H9 (cell line): Measurements from ENCODE around the gene NT5C2. TPM values are rescaled to one million over a fixed set of nuclear protein-coding genes. Genes with fewer than 3 reads are reported as not detected.
"Not testable (repeated sequence)": the region's sequence is repeated elsewhere in the genome, so short reads cannot be mapped to it uniquely, and the experiment has no call there.

ENCODE experiments used
- DNase-seq: peaks from one replicate; pipeline ENCODE4 v3.0.0-alpha.2; 2017
- H2AFZ ChIP-seq: one replicate; pipeline ENCODE4 v1.6.1; 2013; ENCODE audit warnings: mild to moderate bottlenecking, low read length, control low read depth, moderate library complexity
- H2AK5ac ChIP-seq: 2 replicates; pipeline ENCODE4 v1.6.1; 2013; ENCODE audit warnings: low read length, control low read depth, mixed read lengths; ENCODE audit not compliant: insufficient read length
- H2BK120ac ChIP-seq: one replicate; pipeline ENCODE4 v1.6.1; 2013; ENCODE audit warnings: low read depth, mild to moderate bottlenecking, low read length, control low read depth, inconsistent platforms; ENCODE audit not compliant: poor library complexity, severe bottlenecking
- H2BK12ac ChIP-seq: 2 replicates; pipeline ENCODE4 v1.6.1; 2013; ENCODE audit warnings: low read length, control low read depth, mixed read lengths, low read depth; ENCODE audit not compliant: insufficient read length
- H2BK15ac ChIP-seq: 2 replicates; pipeline ENCODE4 v1.6.1; 2013; ENCODE audit warnings: low read depth, low read length, control low read depth
- H2BK20ac ChIP-seq: one replicate; pipeline ENCODE4 v1.6.1; 2013; ENCODE audit warnings: low read depth, mild to moderate bottlenecking, low read length, control low read depth, inconsistent platforms; ENCODE audit not compliant: poor library complexity, severe bottlenecking
- H2BK5ac ChIP-seq: 2 replicates; pipeline ENCODE4 v1.6.1; 2013; ENCODE audit warnings: low read length, control low read depth, mixed read lengths; ENCODE audit not compliant: insufficient read length
- H3K14ac ChIP-seq: 2 replicates; pipeline ENCODE4 v1.6.1; 2013; ENCODE audit warnings: low read length, control low read depth; ENCODE audit not compliant: insufficient read depth
- H3K18ac ChIP-seq: 2 replicates; pipeline ENCODE4 v1.6.1; 2013; ENCODE audit warnings: low read depth, mild to moderate bottlenecking, mixed read lengths, low read length, control low read depth; ENCODE audit not compliant: insufficient read length
- H3K23ac ChIP-seq: 2 replicates; pipeline ENCODE4 v1.6.1; 2013; ENCODE audit warnings: low read length, control low read depth, mixed read lengths, low read depth; ENCODE audit not compliant: insufficient read length
- H3K23me2 ChIP-seq: 2 replicates; pipeline ENCODE4 v1.6.1; 2013; ENCODE audit warnings: low read depth, mild to moderate bottlenecking, mixed read lengths, low read length, control low read depth; ENCODE audit not compliant: insufficient read length, poor library complexity, severe bottlenecking
- H3K27ac ChIP-seq: 2 replicates; pipeline ENCODE4 v1.5.1; 2013; ENCODE audit warnings: low read length, control low read depth, mixed read lengths, low read depth; ENCODE audit not compliant: insufficient read length
- H3K27me3 ChIP-seq: 2 replicates; pipeline ENCODE4 v1.6.1; 2013; ENCODE audit warnings: low read length, control low read depth, inconsistent platforms; ENCODE audit not compliant: insufficient read depth
- H3K4ac ChIP-seq: 2 replicates; pipeline ENCODE4 v1.6.1; 2013; ENCODE audit warnings: low read depth, mild to moderate bottlenecking, control low read depth, inconsistent platforms, low read length, moderate library complexity
- H3K4me1 ChIP-seq: 2 replicates; pipeline ENCODE4 v1.6.1; 2013; ENCODE audit warnings: low read length, control low read depth, inconsistent platforms; ENCODE audit not compliant: insufficient read depth
- H3K4me2 ChIP-seq: 2 replicates; pipeline ENCODE4 v1.6.1; 2013; ENCODE audit warnings: low read length, control low read depth, mixed read lengths; ENCODE audit not compliant: insufficient read length, insufficient read depth
- H3K56ac ChIP-seq: 2 replicates; pipeline ENCODE4 v1.6.1; 2013; ENCODE audit warnings: low read depth, mild to moderate bottlenecking, mixed read lengths, low read length, control low read depth; ENCODE audit not compliant: insufficient read length
- H3K79me1 ChIP-seq: 2 replicates; pipeline ENCODE4 v1.6.1; 2013; ENCODE audit warnings: low read depth, mild to moderate bottlenecking, moderate library complexity, low read length, control low read depth, inconsistent platforms; ENCODE audit not compliant: insufficient read depth, poor library complexity, severe bottlenecking
- H3K79me2 ChIP-seq: 2 replicates; pipeline ENCODE4 v1.6.1; 2013; ENCODE audit warnings: low read length, control low read depth, inconsistent platforms; ENCODE audit not compliant: insufficient read depth
- H3K9ac ChIP-seq: 2 replicates; pipeline ENCODE4 v1.6.1; 2013; ENCODE audit warnings: low read length, control low read depth, mixed read lengths; ENCODE audit not compliant: insufficient read length; ENCODE audit errors: extremely low read depth
- H3K9me3 ChIP-seq: one replicate; pipeline ENCODE4 v1.6.1; 2013; ENCODE audit warnings: low read depth, low read length, inconsistent platforms; ENCODE audit not compliant: control insufficient read depth
- H3T11ph ChIP-seq: one replicate; pipeline ENCODE4 v1.6.1; 2013; ENCODE audit warnings: mild to moderate bottlenecking, low read length, control low read depth, inconsistent platforms
- H4K20me1 ChIP-seq: one replicate; pipeline ENCODE4 v1.6.1; 2013; ENCODE audit not compliant: control insufficient read depth, insufficient read length, insufficient read depth
- H4K5ac ChIP-seq: 2 replicates; pipeline ENCODE4 v1.6.1; 2013; ENCODE audit warnings: low read depth, mild to moderate bottlenecking, mixed read lengths, low read length, control low read depth; ENCODE audit not compliant: insufficient read length
- H4K8ac ChIP-seq: replicated peaks from 2 replicates; pipeline ENCODE4 v1.6.1; 2013; ENCODE audit warnings: low read length, control low read depth, mixed read lengths, low read depth; ENCODE audit not compliant: insufficient read length
- H4K91ac ChIP-seq: 2 replicates; pipeline ENCODE4 v1.6.1; 2013; ENCODE audit warnings: low read depth, mild to moderate bottlenecking, moderate library complexity, mixed read lengths, low read length, control low read depth; ENCODE audit not compliant: insufficient read length
- H3K27ac Mint-ChIP-seq, 3 experiments: 2 replicates in 2 of 3; 3 replicates in 1 of 3; pipeline ENCODE4 v1.8.0; 2020 to 2021; ENCODE audit warnings: mixed read lengths in 3 of 3, mild to moderate bottlenecking in 1 of 3, moderate library complexity in 1 of 3
- H3K27me3 Mint-ChIP-seq: 2 replicates; pipeline ENCODE4 v1.8.0; 2021; ENCODE audit warnings: low read depth, mild to moderate bottlenecking, moderate library complexity, mixed read lengths
- H3K36me3 Mint-ChIP-seq, 3 experiments: 2 replicates in 2 of 3; 3 replicates in 1 of 3; pipeline ENCODE4 v1.8.0; 2020 to 2021; ENCODE audit warnings: low read depth in 3 of 3, mixed read lengths in 3 of 3; ENCODE audit not compliant: insufficient read depth in 1 of 3
- H3K4me1 Mint-ChIP-seq, 2 experiments: 2 replicates each; pipeline ENCODE4 v1.8.0; 2020; ENCODE audit warnings: mixed read lengths in 2 of 2
- H3K4me3 Mint-ChIP-seq, 2 experiments: 2 replicates in 1 of 2; 3 replicates in 1 of 2; pipeline ENCODE4 v1.8.0; 2020 to 2021; ENCODE audit warnings: mild to moderate bottlenecking in 2 of 2, mixed read lengths in 2 of 2, moderate library complexity in 1 of 2
- H3K9me3 Mint-ChIP-seq, 2 experiments: 2 replicates in 1 of 2; 3 replicates in 1 of 2; pipeline ENCODE4 v1.8.0; 2020; ENCODE audit warnings: mild to moderate bottlenecking in 2 of 2, mixed read lengths in 2 of 2, moderate library complexity in 1 of 2
- WGBS: extraction: QIAGEN DNeasy Blood & Tissue Kit; methylation state at CpG from one replicate; pipeline ENCODE4 v1.1.7; 2013; ENCODE audit warnings: missing lambda C conversion rate, low lambda C conversion rate, mixed read lengths; ENCODE audit not compliant: insufficient read length; ENCODE audit errors: extremely low coverage; 5-methylcytosine and 5-hydroxymethylcytosine counted together
- total RNA-seq: library from RNA; stranded (reverse); gene quantifications from 2 replicates; pipeline ENCODE4 v1.2.1, GENCODE V29; 2021
- TF ChIP-seq, protein P1 (sequence below): fragments of 200-600 bp; sonication (generic); conservative IDR thresholded peaks from 3 replicates; pipeline ENCODE4 v1.8.0; 2021; ENCODE audit warnings: antibody characterized with exemption, mild to moderate bottlenecking

NT5C2 gene
- total RNA-seq, 1 experiment from 2014 or later, result 69.6 TPM

DNA sequence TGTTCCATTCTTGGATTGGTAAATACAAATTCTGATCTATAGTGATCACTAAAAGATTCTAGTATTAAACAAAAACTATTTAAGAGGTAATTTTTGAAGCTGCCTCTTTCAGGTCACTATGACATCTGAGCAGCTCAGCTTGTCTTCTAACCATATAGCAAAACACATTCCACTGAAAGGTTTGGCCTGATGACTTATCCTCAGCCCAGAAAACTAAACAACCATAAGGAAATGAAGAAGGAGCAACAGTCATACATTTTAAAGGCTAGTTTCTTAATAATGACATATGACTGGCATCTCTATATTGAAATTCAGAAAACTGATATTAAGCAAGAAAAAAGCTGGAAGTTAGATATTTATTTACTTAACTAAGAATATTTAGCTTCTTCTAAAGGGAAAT lies 24.6 kb downstream of the NT5C2 start:
- Histone ChIP-seq H3K56ac (no peak overlapping the region), H3K79me2 (no peaks in the 10 kb centered on the region), H2BK120ac (no peak overlapping the region), H4K8ac (no peak overlapping the region), H3K27ac (no peak overlapping the region), H2BK12ac (no peak overlapping the region), H3K4me2 (no peak overlapping the region), H3K27me3 (no peaks in the 10 kb centered on the region), H2BK5ac (no peak overlapping the region), H3K79me1 (no peaks in the 10 kb centered on the region), H3K9me3 (no peaks in the 10 kb centered on the region), H3K14ac (no peak overlapping the region), H2BK15ac (no peak overlapping the region), H4K91ac (no peak overlapping the region), H3K4me1 (no peaks in the 10 kb centered on the region), H3K23ac (no peak overlapping the region), H3T11ph (no peak overlapping the region), H3K23me2 (no peaks in the 10 kb centered on the region), H2AFZ (no peak overlapping the region), H4K5ac (no peak overlapping the region), H2AK5ac (no peak overlapping the region), H4K20me1 (no peaks in the 10 kb centered on the region), H3K18ac (no peak overlapping the region), H3K4ac (no peak overlapping the region), H2BK20ac (no peak overlapping the region), H3K9ac (no peak overlapping the region)
- H3K27ac Mint-ChIP-seq, result no peak overlapping the region
- no peaks in the 10 kb centered on the region for H3K27me3 Mint-ChIP-seq
- H3K36me3 Mint-ChIP-seq, result peaks cover 19 to 50% (median 27%) of the 10 kb centered on the region in 3 experiments; a peak in 6 of 7 replicates
- TF ChIP-seq, protein P1, sequence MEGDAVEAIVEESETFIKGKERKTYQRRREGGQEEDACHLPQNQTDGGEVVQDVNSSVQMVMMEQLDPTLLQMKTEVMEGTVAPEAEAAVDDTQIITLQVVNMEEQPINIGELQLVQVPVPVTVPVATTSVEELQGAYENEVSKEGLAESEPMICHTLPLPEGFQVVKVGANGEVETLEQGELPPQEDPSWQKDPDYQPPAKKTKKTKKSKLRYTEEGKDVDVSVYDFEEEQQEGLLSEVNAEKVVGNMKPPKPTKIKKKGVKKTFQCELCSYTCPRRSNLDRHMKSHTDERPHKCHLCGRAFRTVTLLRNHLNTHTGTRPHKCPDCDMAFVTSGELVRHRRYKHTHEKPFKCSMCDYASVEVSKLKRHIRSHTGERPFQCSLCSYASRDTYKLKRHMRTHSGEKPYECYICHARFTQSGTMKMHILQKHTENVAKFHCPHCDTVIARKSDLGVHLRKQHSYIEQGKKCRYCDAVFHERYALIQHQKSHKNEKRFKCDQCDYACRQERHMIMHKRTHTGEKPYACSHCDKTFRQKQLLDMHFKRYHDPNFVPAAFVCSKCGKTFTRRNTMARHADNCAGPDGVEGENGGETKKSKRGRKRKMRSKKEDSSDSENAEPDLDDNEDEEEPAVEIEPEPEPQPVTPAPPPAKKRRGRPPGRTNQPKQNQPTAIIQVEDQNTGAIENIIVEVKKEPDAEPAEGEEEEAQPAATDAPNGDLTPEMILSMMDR, result no peak
- H3K4me1 Mint-ChIP-seq, result no peaks in the 10 kb centered on the region
- H3K4me3 Mint-ChIP-seq, result no peak overlapping the region
- DNase-seq, result no peak
- no peaks in the 10 kb centered on the region; a peak in 1 of 5 replicates for H3K9me3 Mint-ChIP-seq

DNA sequence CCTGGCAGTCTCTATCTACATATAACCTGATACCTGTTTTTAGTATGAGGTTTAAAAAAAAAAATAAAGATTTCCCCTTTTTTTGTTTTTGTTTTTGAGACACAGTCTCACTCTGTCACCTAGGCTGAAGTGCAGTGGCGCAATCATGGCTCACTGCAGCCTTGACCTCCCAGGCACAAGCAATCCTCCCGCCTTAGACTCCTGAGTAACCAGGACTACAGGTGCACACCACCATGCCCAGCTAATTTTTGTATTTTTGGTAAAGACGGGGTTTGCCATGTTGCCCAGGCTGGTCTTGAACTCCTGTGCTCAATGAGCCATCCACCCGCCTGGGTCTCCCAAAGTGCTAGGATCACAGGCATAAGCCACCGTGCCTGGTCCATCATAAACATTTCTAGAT lies 25.5 kb downstream of the NT5C2 start:
- not testable (repeated sequence) for H3K4me1 ChIP-seq, H4K8ac ChIP-seq, H3K4me2 ChIP-seq, H3K9ac ChIP-seq, H3K18ac ChIP-seq, H2BK120ac ChIP-seq, H3K4ac ChIP-seq, H4K5ac ChIP-seq, H3K9me3 Mint-ChIP-seq, H3K79me2 ChIP-seq, H2BK5ac ChIP-seq, H3T11ph ChIP-seq, H3K23ac ChIP-seq, H3K27me3 ChIP-seq, H3K9me3 ChIP-seq, H2AFZ ChIP-seq, H2BK15ac ChIP-seq, H2AK5ac ChIP-seq, H3K27me3 Mint-ChIP-seq, H2BK12ac ChIP-seq, H4K20me1 ChIP-seq, H4K91ac ChIP-seq, H3K79me1 ChIP-seq, H3K23me2 ChIP-seq, H3K4me3 Mint-ChIP-seq, H3K14ac ChIP-seq, H3K27ac ChIP-seq, H3K56ac ChIP-seq, DNase-seq, H2BK20ac ChIP-seq, H3K4me1 Mint-ChIP-seq
- no CpG with 5 or more reads among the region's 5 CpGs for WGBS
- peak overlapping the region in 2 of 3 experiments; percentile 44 to 61; a peak in 2 of 7 replicates for H3K27ac Mint-ChIP-seq
- peaks cover 15 to 45% (median 23%) of the 10 kb centered on the region in 3 experiments; a peak in 6 of 7 replicates for H3K36me3 Mint-ChIP-seq
